NCI-H1694 (cell line): ENCODE results near the gene RTP4.
"Not testable (repeated sequence)": the region's sequence is repeated elsewhere in the genome, so short reads cannot be mapped to it uniquely, and the experiment has no call there.

Experiments used
- DNase-seq: peaks from one replicate; lab custom pipeline; 2025; lab: John Stamatoyannopoulos, UW

The RTP4 gene

DNA sequence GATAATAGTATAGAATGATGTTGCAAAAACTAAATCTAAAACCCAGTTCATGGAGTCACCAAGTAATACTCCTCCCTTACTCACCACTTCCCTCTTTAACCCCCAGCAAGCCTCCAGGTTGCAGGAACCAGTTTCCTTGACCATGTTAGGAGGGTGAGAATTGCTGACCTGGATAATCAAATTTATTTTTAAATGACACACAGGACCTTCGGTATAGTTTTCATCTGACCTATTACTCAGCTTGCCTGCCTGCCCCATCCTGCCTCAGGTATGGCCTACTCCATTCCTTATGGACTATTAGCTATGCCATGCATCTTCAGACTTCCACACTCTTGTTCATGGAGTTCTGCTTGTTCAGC, 883 bp downstream of the RTP4 start:
- DNase-seq = no peak

DNA sequence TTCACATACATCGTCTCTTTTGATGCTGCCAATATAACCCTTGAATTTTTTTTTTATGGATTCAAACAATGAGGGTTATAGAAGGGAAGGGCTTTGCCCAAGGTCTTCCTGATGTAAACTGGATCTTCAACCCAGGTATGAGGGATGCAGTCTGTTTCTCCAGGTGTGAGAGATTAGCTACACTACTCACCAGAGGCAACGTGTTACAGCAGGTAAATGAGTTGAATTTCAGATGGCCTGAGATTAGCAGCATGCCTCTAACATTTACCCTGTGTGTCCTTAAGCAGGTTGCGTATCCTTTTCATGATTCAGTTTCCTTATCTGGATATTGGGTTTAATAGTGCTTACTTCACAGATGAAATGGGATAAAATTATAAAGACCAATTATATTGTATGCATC, 1.9 kb downstream of the RTP4 start:
- no peak for DNase-seq

DNA sequence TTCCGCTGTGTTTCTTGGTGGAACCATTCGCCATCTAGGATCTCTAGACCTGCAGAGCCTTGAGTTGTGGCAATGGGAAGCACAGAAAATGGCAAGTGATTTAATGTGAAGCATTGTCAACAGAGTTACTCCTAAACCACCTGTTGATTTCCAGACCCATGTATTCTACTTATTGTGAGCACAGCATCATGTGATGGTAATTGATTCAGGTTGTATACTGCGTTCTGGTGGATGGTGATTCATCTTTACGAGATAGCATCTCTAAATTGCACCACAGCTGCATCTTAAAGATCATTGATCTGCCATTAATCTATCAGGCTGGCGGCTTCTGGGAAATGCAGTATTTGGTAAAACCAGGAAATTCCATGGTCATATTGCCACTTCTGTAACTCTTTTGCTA, 7.4 kb downstream of the RTP4 start:
- DNase-seq = no peak

DNA sequence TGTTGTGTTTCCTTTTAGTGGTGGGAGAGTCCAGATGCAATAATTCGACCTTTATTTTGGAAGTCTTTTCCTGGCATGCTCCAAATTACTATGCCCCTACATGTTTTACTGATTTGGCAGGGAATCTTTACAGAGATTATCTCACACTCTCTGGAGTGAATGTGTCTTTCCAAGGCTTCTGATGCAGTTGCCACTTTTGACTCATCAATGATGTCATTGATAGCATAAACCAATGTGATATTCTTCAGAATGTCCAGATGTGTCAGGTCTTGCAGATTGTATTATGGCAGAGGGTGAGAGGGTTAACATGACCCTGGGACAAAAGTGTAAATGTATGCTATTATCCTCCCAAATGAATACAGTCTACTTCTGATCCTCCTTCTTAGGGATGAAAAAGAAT, 9.7 kb downstream of the RTP4 start:
- no peak for DNase-seq

DNA sequence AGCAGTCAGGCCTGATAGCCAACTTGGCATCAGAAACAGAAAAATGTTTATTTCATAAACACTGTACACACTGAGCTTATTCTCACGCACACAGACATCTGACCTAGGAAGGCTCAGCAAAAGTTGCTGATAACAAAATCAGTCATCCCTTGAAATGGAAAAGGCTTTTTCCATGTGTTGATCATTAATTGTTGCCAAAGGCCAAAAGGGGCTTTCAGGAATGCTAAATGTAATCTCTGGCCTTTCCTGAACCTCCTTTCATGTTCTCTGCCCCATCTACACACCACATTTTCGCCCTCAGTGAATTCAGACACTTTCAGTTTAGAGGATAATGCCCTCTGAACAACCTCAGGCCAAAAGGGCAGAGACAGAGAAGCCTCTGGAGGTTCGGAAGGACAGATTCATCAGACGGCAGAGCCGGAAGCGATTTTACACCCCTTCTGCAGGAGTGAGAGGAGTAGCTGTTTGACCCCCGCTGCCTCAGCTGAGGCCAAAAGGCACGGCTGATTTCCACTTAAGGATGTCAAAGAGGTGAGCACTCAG, 14.5 kb downstream of the RTP4 start:
- DNase-seq = no peak

DNA sequence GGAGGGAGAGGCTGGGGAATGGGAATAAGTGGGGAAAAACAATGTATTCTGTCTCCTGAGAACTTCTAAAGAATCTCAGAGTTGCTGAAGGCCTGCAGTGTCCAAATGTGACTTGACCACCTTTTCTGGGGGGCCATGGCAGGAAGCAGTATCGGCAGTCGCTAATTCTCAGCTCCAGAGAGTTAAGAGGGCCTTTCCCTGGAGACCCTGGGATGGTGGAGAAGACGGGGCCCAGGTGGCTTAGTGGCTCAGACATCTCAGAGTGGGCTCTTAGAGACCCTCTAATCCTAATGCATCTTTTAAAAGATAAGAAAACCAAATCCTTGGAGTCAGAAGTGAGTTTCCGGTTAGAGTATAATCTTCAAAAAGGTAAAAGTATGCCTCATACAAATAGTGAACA, 15.1 kb downstream of the RTP4 start:
- DNase-seq = no peak

DNA sequence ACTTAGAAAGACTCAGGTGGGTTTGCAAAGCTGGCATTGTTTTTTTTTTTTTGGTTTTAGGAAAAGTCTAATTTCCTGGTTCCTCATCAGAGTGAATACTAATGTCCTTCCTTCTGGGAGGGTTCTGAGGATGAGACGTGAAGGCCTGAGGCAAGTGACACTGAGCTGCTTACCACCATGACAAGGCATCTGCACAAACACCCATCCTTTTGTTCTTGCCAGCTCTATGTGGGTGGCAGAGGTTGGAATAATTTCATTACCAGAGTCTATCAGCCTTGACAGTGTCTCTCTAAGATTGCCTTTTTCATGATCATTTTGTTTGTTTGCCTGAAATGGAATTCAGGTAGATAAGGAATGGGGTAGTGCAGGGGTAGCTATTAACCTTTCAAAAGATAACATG, 17.1 kb downstream of the RTP4 start:
- DNase-seq = no peak

DNA sequence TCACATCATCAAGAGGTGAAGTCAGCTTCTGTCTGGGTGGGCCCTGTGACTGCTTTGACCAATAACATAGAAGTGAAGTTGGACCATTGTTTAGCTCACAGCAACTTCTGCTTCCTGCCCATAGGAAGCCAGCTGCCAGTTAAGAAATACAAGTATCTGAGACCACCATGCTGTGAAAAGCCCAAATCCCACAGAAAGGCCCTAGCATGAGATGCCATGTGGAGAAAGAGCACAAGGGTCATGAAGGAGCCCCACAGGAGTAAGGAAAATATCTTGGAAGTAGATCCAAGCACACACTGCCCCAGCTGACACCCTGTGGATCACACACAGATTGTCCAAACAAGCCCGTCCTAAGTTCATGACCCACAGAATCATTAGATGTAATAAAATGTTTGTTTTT, 28.5 kb downstream of the RTP4 start:
- no peak for DNase-seq

DNA sequence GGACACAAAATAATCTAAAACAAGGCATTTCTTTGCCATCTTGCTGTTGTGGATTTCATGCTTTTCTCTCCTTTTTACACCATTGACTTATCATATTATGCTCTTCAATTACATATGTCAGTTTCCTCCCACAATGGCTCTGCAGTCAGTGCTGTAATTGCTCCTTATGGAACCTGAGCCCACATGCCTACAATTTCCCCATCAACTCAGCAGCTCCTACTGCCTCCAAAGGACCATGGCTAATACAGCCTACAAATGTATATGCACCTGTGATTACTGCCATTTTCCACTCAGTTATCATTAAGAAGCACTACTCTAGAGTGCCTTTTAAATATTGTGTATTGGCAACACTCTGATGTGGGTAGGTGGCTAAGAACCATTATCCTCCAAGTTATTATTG, 30.8 kb downstream of the RTP4 start:
- DNase-seq = no peak

DNA sequence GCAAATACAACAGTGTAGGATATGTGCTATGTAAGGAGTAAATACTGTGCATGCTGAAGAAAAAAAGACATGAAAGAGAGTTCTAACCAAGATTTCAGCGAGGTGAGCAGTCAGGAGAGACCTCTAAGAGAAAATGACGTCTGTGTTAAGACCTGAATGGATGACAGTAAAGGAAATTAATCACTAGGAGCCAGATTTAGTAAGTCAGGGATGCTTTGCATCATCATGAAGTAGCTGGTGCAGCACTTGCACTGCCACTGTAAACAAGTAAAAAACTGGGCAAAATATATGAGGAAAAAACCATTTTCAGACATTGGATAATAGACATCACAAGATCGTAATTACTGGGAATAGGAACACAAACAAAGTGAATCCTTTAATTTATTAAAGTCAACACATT, 32.6 kb downstream of the RTP4 start:
- DNase-seq = no peak

DNA sequence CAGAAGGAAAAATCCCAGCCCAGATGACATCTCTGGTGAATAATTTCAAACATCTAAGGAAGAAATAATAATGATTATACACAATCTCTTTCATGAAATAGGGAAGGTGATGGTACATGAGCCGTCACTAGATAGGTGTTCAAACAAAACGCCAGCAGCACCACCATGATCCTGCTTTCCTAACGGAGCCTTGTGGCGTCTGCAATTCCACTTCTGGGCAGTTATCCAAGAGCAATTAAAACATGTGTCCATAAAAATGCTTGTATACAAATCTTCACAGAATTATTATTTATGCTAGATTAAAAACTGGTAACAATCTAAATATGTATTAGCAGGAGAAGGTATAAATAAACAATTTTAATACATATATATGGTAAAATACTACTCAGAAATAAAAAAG, 33.7 kb downstream of the RTP4 start:
- no peak for DNase-seq

DNA sequence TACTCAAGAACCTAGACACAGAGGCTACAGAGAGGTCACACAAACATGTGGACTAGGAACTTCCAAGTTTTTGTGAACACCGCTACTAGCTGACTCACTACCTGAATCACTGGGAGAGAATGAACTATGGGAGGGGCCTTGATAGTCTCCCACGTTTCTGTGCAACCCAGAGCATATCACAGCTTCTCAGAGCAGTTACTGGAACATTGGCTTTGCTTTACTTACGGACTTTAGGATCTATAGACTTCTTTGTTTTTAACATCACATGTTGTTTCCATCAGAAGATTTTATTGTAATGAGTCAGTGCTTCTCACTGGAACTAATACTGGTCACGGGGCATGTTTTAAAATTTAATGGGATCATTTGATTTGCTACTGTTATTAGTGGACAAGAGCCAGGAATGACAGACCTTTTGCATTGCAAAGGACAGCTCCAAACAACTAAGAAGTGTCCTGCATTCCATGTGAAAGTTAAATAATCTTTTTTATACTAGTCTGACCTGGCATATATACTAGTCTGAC, 35.6 kb downstream of the RTP4 start:
- no peak for DNase-seq

DNA sequence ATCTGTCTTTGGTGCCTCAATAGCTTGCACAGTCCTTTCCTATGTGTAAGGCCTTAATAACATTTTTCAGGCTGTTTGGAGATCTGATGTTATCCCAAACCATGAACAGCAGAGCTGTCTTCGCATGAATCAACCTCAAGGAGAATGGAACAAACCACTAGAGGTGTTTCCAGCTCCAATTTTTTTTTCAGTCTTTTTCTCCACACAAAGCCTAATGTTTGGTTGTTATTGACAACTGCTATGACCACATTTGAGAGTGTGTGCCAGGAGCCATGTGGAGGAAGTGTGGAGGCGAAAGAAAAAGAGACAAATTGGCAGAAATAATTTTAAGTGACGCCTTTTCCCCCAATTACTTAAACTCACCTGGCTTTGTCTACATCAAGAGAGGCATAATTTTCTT, 38.7 kb downstream of the RTP4 start:
- no peak for DNase-seq

DNA sequence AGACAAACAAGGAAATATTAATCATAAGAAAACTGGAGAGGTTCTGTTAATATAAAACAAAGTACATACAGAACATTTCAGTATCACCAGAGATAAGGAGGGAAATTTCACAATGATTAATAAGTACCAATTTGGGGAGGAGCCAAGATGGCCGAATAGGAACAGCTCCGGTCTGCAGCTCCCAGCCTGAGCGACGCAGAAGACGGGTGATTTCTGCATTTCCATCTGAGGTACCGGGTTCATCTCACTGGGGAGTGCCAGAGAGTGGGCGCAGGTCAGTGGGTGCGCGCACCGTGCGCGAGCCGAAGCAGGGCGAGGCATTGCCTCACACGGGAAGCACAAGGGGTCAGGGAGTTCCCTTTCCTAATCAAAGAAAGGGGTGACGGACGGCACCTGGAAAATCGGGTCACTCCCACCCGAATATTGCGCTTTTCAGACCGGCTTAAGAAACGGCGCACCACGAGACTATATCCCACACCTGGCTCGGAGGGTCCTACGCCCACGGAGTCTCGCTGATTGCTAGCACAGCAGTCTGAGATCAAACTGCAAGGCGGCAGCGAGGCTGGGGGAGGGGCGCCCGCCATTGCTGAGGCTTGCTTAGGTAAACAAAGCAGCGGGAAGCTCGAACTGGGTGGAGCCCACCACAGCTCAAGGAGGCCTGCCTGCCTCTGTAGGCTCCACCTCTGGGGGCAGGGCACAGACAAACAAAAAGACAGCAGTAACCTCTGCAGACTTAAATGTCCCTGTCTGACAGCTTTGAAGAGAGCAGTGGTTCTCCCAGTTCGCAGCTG, 44.0 kb downstream of the RTP4 start:
- DNase-seq = not testable (repeated sequence)
